ENCODE measurements around the gene NTM.

NTM gene

GRCh38 chr11:132263875-132264274 is 893.5 kb downstream of the NTM start:
- no peak for TF ChIP-seq CTCF (IDR thresholded peaks at IDR 0.05; ENCODE audit: extremely low read depth, missing control alignments)
- no peak for DNase-seq (ENCODE audit: low spot score)

GRCh38 chr11:132264616-132265015 is 894.2 kb downstream of the NTM start:
- DNase-seq (ENCODE audit: low spot score), result no peak
- no peak for TF ChIP-seq CTCF (IDR thresholded peaks at IDR 0.05; ENCODE audit: extremely low read depth, missing control alignments)

GRCh38 chr11:132278801-132279574 is 908.6 kb downstream of the NTM start:
- peak; percentile 60 for TF ChIP-seq CTCF (IDR thresholded peaks at IDR 0.05; ENCODE audit: extremely low read depth, missing control alignments)
- DNase-seq (ENCODE audit: low spot score), result peak; percentile 44

- no peak for TF ChIP-seq CTCF (IDR thresholded peaks at IDR 0.05; ENCODE audit: extremely low read depth, missing control alignments)
- no peak for DNase-seq (ENCODE audit: low spot score)
Observed at GRCh38 chr11:132284048-132284447, 913.6 kb downstream of the NTM start.

- DNase-seq (ENCODE audit: low spot score), result no peak
- no peak for TF ChIP-seq CTCF (IDR thresholded peaks at IDR 0.05; ENCODE audit: extremely low read depth, missing control alignments)
Observed at GRCh38 chr11:132284611-132285010, 914.2 kb downstream of the NTM start.

GRCh38 chr11:132285631-132286030 is 915.2 kb downstream of the NTM start:
- no peak for DNase-seq (ENCODE audit: low spot score)
- TF ChIP-seq CTCF (IDR thresholded peaks at IDR 0.05; ENCODE audit: extremely low read depth, missing control alignments), result no peak

DNA sequence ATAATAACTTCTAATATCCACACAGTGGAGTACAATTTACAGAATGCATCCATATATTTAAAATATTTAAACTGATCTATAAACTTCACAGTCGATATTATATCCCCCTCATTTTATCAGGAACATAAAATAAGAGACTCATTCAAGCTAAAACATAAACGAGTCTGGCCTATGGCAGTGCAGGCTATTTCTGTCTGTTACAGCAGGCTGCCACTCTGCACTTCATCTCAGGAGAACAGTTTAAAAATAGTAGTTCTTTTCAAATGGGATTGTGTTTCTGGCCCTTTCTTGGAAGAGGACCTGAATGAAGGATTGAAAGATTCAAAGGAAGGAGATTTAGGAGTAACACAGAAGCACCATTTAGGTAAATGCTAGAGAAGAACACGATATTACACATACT is 915.7 kb downstream of the NTM start:
- DNase-seq (ENCODE audit: low spot score), result no peak
- TF ChIP-seq CTCF (IDR thresholded peaks at IDR 0.05; ENCODE audit: extremely low read depth, missing control alignments), result no peak
